Astrocyte (in vitro differentiated cells and primary cell): ENCODE data around the gene DNASE1L3. TPM values are rescaled to one million over a fixed set of nuclear protein-coding genes. Genes with fewer than 3 reads are reported as not detected.

Experiments
- DNase-seq: peaks from one replicate; pipeline ENCODE4 v3.0.0-alpha.2; 2010; ENCODE audit warnings: low read depth
- FAIRE-seq: peaks from 2 replicates; lab custom pipeline; 2011; peaks lifted over from hg19 to GRCh38; lab: Jason Lieb, UNC
- H2AFZ ChIP-seq: 2 replicates; pipeline ENCODE4 v1.6.0; 2012; ENCODE audit warnings: low read depth, low read length, inconsistent platforms
- H3K27ac ChIP-seq: 2 replicates; pipeline ENCODE4 v1.5.1; 2011; ENCODE audit warnings: low read depth, low read length, inconsistent platforms
- H3K27me3 ChIP-seq: 2 replicates; pipeline ENCODE4 v1.6.0; 2011; ENCODE audit warnings: low read length, inconsistent platforms; ENCODE audit not compliant: insufficient read depth
- H3K36me3 ChIP-seq: 2 replicates; pipeline ENCODE4 v1.5.1; 2011; ENCODE audit warnings: low read length, inconsistent platforms; ENCODE audit not compliant: insufficient read depth
- H3K4me1 ChIP-seq: 2 replicates; pipeline ENCODE4 v1.5.1; 2011; ENCODE audit warnings: low read length, inconsistent platforms; ENCODE audit not compliant: insufficient read depth
- H3K4me2 ChIP-seq: 2 replicates; pipeline ENCODE4 v1.6.0; 2012; ENCODE audit warnings: low read length, inconsistent platforms
- H3K4me3 ChIP-seq: 2 replicates; pipeline ENCODE4 v1.5.1; 2011; ENCODE audit warnings: low read depth, mild to moderate bottlenecking, low read length, inconsistent platforms; ENCODE audit not compliant: insufficient read depth
- H3K79me2 ChIP-seq: 2 replicates; pipeline ENCODE4 v1.6.0; 2012; ENCODE audit warnings: mild to moderate bottlenecking, low read length, inconsistent platforms; ENCODE audit not compliant: insufficient read depth
- H3K9ac ChIP-seq: 2 replicates; pipeline ENCODE4 v1.6.0; 2012; ENCODE audit warnings: mild to moderate bottlenecking, low read length, inconsistent platforms
- H3K9me3 ChIP-seq: 2 replicates; pipeline ENCODE4 v1.5.1; 2012; ENCODE audit warnings: low read depth, mild to moderate bottlenecking, low read length, inconsistent platforms; ENCODE audit not compliant: insufficient read depth
- H4K20me1 ChIP-seq: 2 replicates; pipeline ENCODE4 v1.6.0; 2012; ENCODE audit warnings: low read length, inconsistent platforms; ENCODE audit not compliant: insufficient read depth
- H3K27ac Mint-ChIP-seq: one replicate; pipeline ENCODE4 v1.8.0; 2021; ENCODE audit warnings: mild to moderate bottlenecking, mixed read lengths; ENCODE audit not compliant: unreplicated experiment
- H3K27me3 Mint-ChIP-seq: one replicate; pipeline ENCODE4 v1.8.0; 2021; ENCODE audit warnings: low read depth, mixed read lengths; ENCODE audit not compliant: unreplicated experiment
- H3K36me3 Mint-ChIP-seq: one replicate; pipeline ENCODE4 v1.8.0; 2021; ENCODE audit warnings: low read depth, mixed read lengths; ENCODE audit not compliant: unreplicated experiment
- H3K4me1 Mint-ChIP-seq: one replicate; pipeline ENCODE4 v1.8.0; 2021; ENCODE audit warnings: low read depth, mixed read lengths; ENCODE audit not compliant: unreplicated experiment
- H3K4me3 Mint-ChIP-seq: one replicate; pipeline ENCODE4 v1.8.0; 2021; ENCODE audit warnings: mild to moderate bottlenecking, moderate library complexity, mixed read lengths; ENCODE audit not compliant: unreplicated experiment
- H3K9me3 Mint-ChIP-seq: one replicate; pipeline ENCODE4 v1.8.0; 2021; ENCODE audit warnings: mild to moderate bottlenecking, mixed read lengths; ENCODE audit not compliant: unreplicated experiment
- EZH2 ChIP-seq: IDR thresholded peaks from 2 replicates; pipeline ENCODE4 v1.6.1; 2012; ENCODE audit warnings: mild to moderate bottlenecking, low read length, inconsistent platforms; ENCODE audit not compliant: insufficient read depth
- total RNA-seq: library from RNA; stranded (reverse); gene quantifications from 2 replicates; pipeline ENCODE4 v1.2.1, GENCODE V29; 2021
- TF ChIP-seq, protein P1 (sequence below): IDR thresholded peaks from 2 replicates; pipeline ENCODE4 v1.5.1; 2011; ENCODE audit warnings: low read depth, mild to moderate bottlenecking, inconsistent platforms, low read length, moderate library complexity; ENCODE audit not compliant: insufficient read depth

DNASE1L3 gene
- total RNA-seq, 1 donor from 2014 or later: not detected

DNA sequence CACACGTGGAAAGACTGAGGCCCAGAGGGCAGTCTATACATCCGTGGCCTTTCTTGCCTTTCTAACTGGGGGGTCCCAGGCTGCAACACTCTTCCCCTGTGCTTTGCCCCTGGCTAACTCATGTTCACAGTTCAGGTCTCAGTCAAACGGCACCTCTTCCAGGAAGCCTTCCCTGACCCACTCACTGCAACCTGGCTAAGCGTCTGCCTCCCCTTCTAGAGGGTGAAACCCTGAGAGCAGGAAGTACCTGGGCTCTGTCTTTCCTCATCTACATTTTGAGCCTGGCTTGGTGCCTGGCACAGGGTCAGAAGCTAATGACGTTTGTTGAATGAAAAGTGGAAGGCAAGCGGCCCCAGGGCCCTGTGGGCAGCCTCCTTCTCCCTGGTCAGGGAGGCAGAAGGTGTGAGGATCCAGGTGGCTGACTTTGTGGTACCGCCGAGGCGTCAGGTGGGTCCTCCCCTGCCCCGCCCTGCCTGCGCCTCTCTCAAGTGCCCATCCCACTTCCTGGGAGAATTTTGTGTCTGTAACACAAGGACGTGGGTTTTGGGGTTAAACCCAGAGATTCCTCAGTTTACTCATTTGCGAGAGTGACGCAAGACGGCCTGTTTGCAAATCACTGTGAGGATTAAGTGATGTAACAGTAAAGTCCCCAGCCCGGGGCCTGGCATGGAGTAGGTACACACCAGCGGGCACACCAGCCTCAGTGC is 32.1 kb downstream of the DNASE1L3 start:
- H4K20me1 ChIP-seq: no peaks in the 10 kb centered on the region
- no peaks in the 10 kb centered on the region for H3K9me3 ChIP-seq
- H3K4me3 Mint-ChIP-seq: no peak overlapping the region
- H3K27me3 ChIP-seq: no peaks in the 10 kb centered on the region
- peaks cover 6% of the 10 kb centered on the region for H3K27me3 Mint-ChIP-seq
- no peaks in the 10 kb centered on the region for H3K36me3 ChIP-seq
- no peak overlapping the region for H3K9ac ChIP-seq
- peaks cover 25% of the 10 kb centered on the region for H3K4me1 Mint-ChIP-seq
- H2AFZ ChIP-seq: no peak overlapping the region
- no peak for DNase-seq
- H3K79me2 ChIP-seq: no peaks in the 10 kb centered on the region
- peaks cover 17% of the 10 kb centered on the region for H3K4me1 ChIP-seq
- no peak for TF ChIP-seq EZH2
- TF ChIP-seq, protein P1, sequence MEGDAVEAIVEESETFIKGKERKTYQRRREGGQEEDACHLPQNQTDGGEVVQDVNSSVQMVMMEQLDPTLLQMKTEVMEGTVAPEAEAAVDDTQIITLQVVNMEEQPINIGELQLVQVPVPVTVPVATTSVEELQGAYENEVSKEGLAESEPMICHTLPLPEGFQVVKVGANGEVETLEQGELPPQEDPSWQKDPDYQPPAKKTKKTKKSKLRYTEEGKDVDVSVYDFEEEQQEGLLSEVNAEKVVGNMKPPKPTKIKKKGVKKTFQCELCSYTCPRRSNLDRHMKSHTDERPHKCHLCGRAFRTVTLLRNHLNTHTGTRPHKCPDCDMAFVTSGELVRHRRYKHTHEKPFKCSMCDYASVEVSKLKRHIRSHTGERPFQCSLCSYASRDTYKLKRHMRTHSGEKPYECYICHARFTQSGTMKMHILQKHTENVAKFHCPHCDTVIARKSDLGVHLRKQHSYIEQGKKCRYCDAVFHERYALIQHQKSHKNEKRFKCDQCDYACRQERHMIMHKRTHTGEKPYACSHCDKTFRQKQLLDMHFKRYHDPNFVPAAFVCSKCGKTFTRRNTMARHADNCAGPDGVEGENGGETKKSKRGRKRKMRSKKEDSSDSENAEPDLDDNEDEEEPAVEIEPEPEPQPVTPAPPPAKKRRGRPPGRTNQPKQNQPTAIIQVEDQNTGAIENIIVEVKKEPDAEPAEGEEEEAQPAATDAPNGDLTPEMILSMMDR: no peak
- H3K9me3 Mint-ChIP-seq: no peaks in the 10 kb centered on the region
- peak overlapping the region; percentile 83 for H3K4me2 ChIP-seq
- FAIRE-seq: no peak
- no peak overlapping the region for H3K4me3 ChIP-seq
- H3K27ac ChIP-seq: no peak overlapping the region
- no peak overlapping the region for H3K27ac Mint-ChIP-seq
- peaks cover 4% of the 10 kb centered on the region for H3K36me3 Mint-ChIP-seq

DNA sequence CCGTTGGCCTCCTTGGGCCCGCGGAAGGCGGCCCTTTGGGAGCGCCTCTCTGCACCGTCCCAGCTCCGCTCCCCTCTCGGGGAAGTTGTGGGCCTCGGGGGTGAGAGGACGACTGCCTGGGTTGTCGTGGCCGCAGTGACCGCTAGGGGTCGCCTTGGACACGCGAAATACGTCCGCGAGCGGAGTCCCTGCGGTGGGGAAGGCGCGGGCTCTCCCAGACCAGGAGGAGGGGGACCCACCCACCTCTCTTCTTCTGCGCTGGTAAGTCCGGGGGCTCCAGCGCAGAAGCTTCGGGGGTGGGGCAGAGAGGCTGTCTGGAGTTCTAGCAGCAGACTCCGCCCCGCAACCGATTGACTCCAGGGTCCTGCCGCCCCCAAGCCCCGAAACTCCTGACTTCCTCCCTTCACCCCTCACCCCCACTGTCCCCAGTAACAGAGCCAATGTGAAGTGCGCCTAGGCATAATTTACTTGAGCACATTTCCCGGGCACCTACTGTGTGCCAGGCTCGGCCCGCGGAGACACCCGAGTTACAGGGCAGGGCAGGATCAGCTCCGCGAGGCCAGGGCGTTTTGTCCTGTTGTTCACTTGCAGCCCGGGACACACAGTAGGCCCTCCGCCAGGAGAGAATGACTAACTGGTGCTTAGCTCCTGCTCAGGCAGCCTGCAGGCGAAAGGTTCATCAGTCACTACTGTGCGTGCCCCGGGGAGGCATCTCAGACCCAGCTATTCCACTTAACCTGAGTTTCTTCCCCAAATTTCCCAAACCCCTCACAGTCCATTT is 32.8 kb downstream of the DNASE1L3 start:
- no peak for TF ChIP-seq EZH2
- TF ChIP-seq, protein P1: peak; percentile 64
- DNase-seq (peak; percentile 63), FAIRE-seq (no peak)
- H3K9ac ChIP-seq: peak overlapping the region; percentile 60
- no peaks in the 10 kb centered on the region for H3K79me2 ChIP-seq
- Mint-ChIP-seq H3K27ac (peak overlapping the region; percentile 58), H3K4me1 (peaks cover 25% of the 10 kb centered on the region), H3K9me3 (no peaks in the 10 kb centered on the region), H3K4me3 (no peak overlapping the region), H3K36me3 (peaks cover 4% of the 10 kb centered on the region), H3K27me3 (peaks cover 3% of the 10 kb centered on the region)
- peaks cover 17% of the 10 kb centered on the region for H3K4me1 ChIP-seq
- peak overlapping the region; percentile 44 for H3K4me3 ChIP-seq
- H3K27ac ChIP-seq: no peak overlapping the region
- H4K20me1 ChIP-seq: no peaks in the 10 kb centered on the region
- H2AFZ ChIP-seq: peak overlapping the region; percentile 74
- H3K27me3 ChIP-seq: no peaks in the 10 kb centered on the region
- peak overlapping the region; percentile 83 for H3K4me2 ChIP-seq
- no peaks in the 10 kb centered on the region for H3K36me3 ChIP-seq
- no peaks in the 10 kb centered on the region for H3K9me3 ChIP-seq
